ENCODE measurements around the gene TLR5. TPM values are rescaled to one million over a fixed set of nuclear protein-coding genes. Genes with fewer than 3 reads are reported as not detected.

TLR5 gene
- total RNA-seq, 4 donors from 2014 or later, result 2.8 to 8.3 (median 6.1) TPM

GRCh38 chr1:223068900-223069665 lies 74.0 kb downstream of the TLR5 start:
- intact Hi-C loops (cut with DNase I), result no loop called here
- TF ChIP-seq CTCF (IDR thresholded peaks at IDR 0.05), result no peak
- TF ChIP-seq POLR2A (IDR thresholded peaks at IDR 0.05; ENCODE audit: low read depth), result no peak
- TF ChIP-seq POLR2AphosphoS5 (IDR thresholded peaks at IDR 0.05), result no peak
- TF ChIP-seq EP300 (IDR thresholded peaks at IDR 0.05), result no peak
- Histone ChIP-seq H3K27me3 (no peaks in the 10 kb centered on the region), H3K27ac (replicated peaks in 1 of 4) (no peak overlapping the region), H3K4me3 (no peak overlapping the region), H3K9me3 (no peaks in the 10 kb centered on the region), H3K36me3 (no peaks in the 10 kb centered on the region), H3K4me1 (peaks cover 4 to 9% (median 4%) of the 10 kb centered on the region in 4 donors)
- WGBS, result 87% methylated on average over 4 of the region's 4 CpGs
- DNase-seq (ENCODE audit: extremely low spot score), result no peak

- no peaks in the 10 kb centered on the region for H3K36me3 ChIP-seq
- H3K4me1 ChIP-seq, result peaks cover 4 to 7% (median 4%) of the 10 kb centered on the region in 4 donors
- no peak for DNase-seq (ENCODE audit: extremely low spot score)
- no peak overlapping the region for H3K4me3 ChIP-seq
- no peak overlapping the region for H3K27ac ChIP-seq (replicated peaks in 1 of 4)
- H3K27me3 ChIP-seq, result no peaks in the 10 kb centered on the region
- WGBS, result 95% methylated on average over 4 of the region's 6 CpGs
- no peaks in the 10 kb centered on the region for H3K9me3 ChIP-seq
- intact Hi-C loops (cut with DNase I), result no loop called here
- TF ChIP-seq POLR2AphosphoS5 (IDR thresholded peaks at IDR 0.05), result no peak
- no peak for TF ChIP-seq CTCF (IDR thresholded peaks at IDR 0.05)
- no peak for TF ChIP-seq POLR2A (IDR thresholded peaks at IDR 0.05; ENCODE audit: low read depth)
- no peak for TF ChIP-seq EP300 (IDR thresholded peaks at IDR 0.05)
These were observed 75.1 kb downstream of the TLR5 start for GRCh38 chr1:223067914-223068313.

GRCh38 chr1:223066415-223066814 lies 76.6 kb downstream of the TLR5 start:
- no peaks in the 10 kb centered on the region for H3K9me3 ChIP-seq
- H3K4me1 ChIP-seq, result peaks cover 4 to 15% (median 7%) of the 10 kb centered on the region in 4 donors
- H3K27ac ChIP-seq (replicated peaks in 1 of 4), result no peak overlapping the region
- intact Hi-C loops (cut with DNase I), result no loop called here
- H3K4me3 ChIP-seq, result no peak overlapping the region
- no peaks in the 10 kb centered on the region for H3K36me3 ChIP-seq
- TF ChIP-seq POLR2AphosphoS5 (IDR thresholded peaks at IDR 0.05), result no peak
- no peak for TF ChIP-seq POLR2A (IDR thresholded peaks at IDR 0.05; ENCODE audit: low read depth)
- TF ChIP-seq CTCF (IDR thresholded peaks at IDR 0.05), result no peak
- no peak for TF ChIP-seq EP300 (IDR thresholded peaks at IDR 0.05)
- no peak for DNase-seq (ENCODE audit: extremely low spot score)
- WGBS, result 89% methylated on average over 5 of the region's 5 CpGs
- no peaks in the 10 kb centered on the region for H3K27me3 ChIP-seq

- Histone ChIP-seq H3K27ac (replicated peaks in 1 of 4) (no peak overlapping the region), H3K4me1 (peaks cover 0 to 7% (median 6%) of the 10 kb centered on the region in 4 donors), H3K27me3 (no peaks in the 10 kb centered on the region), H3K4me3 (no peak overlapping the region), H3K9me3 (no peaks in the 10 kb centered on the region), H3K36me3 (no peaks in the 10 kb centered on the region)
- WGBS, result 52% methylated on average over 3 of the region's 3 CpGs
- intact Hi-C loops (cut with DNase I), result no loop called here
- no peak for DNase-seq (ENCODE audit: extremely low spot score)
- TF ChIP-seq POLR2A (IDR thresholded peaks at IDR 0.05; ENCODE audit: low read depth), result no peak
- TF ChIP-seq EP300 (IDR thresholded peaks at IDR 0.05), result no peak
- TF ChIP-seq CTCF (IDR thresholded peaks at IDR 0.05), result no peak
- no peak for TF ChIP-seq POLR2AphosphoS5 (IDR thresholded peaks at IDR 0.05)
These were observed 80.9 kb downstream of the TLR5 start for GRCh38 chr1:223062177-223062576.
